ENCODE measurements around the gene RGS17.
"Not testable (repeated sequence)": the region's sequence is repeated elsewhere in the genome, so short reads cannot be mapped to it uniquely, and the experiment has no call there.

Gene RGS17

DNA sequence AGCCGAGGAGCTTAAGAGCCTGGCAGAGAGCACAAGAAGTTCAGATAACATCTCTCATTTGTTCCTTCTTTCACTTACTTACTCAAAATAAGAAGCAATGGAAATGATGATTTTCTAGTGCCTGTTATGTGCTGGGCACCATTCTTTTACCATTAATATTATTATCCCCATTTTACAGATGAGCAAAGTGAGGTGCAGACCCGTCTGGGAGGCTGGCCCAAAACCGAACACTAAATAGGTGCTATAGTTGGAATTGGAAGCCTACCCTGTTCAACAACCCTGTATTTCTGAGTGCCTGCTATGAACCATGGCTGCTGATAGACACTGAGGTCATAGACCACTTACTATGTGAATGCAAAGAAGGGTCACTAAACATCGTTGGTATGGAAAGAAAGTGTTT is 103.6 kb downstream of the RGS17 start:
- DNase-seq, result no peak

GRCh38 chr6:153024709-153025017 is 106.4 kb downstream of the RGS17 start:
- no peak for DNase-seq

DNA sequence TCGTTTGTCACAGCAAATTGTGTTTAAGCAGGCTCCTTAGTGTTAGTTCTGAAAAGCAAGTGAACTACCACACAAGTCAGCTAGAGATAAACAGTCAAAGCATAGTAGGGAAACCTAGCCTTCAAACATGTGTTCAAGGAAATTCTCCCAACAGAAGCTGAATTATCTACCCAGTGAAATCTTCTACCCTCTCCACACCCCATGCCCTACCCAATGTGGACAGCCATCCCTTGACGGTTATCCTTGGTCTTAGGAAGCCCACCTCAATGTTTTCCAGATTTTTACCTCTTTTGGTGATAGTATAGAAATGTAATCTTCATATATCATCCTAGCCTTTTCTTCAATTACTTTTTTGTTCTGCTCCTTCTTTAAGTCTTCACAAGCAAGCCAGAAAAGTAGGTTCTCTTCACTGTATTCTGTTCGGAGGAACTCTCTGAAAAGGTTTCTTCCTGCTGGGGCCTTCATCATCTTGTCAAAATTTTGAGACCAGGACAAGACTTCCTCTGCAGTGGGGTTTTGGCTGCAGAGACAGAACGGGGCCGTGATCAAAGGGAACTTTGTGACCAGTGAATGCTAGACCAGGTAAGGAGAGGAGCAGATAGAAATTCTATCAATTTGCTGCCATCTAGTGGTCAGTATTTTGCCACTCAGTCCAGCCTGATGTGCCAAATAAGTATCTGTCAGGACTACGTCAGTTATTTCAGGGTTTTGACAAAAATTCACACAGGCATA is 106.9 kb downstream of the RGS17 start:
- peak; percentile 58 for DNase-seq

DNA sequence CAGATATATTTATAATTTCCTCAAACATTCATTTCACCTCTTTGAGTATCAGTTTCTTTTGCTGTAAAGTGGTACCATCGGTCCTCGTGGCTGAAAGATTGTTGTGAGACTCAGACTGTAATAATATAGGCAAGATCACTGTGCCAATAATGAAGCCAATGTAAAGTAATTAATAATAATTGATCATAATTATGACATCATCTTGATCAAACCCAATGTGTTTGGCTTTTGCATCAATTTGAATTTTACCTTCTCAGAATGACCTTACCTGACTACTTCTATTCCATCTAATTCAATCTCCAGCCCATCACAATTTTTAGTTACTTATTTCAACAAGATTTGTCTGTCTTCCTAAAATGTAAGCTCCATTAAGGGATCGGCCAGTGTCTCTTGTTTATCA is 112.7 kb downstream of the RGS17 start:
- DNase-seq, result no peak

DNA sequence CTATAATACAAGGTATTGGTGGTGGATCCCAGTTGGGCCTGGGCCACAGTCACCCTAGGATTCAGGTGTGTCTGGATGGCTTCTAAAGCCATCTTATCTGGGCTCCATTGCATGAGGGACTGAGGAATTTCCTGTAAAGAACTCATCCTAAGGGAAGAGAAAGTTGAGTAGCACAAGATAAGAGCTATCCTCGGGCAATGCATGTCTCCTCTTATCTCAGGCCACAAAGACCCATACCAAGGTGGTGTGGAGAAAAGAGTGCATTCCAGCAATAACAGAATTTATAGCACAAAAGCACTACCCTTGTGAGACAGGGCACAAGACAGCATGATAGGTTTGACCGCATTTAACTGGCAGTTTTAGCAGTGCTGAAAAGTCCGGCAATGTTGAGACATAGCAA is 114.2 kb downstream of the RGS17 start:
- DNase-seq, result no peak

- no peak for DNase-seq
Observed at GRCh38 chr6:153015094-153015640, 115.9 kb downstream of the RGS17 start.

DNA sequence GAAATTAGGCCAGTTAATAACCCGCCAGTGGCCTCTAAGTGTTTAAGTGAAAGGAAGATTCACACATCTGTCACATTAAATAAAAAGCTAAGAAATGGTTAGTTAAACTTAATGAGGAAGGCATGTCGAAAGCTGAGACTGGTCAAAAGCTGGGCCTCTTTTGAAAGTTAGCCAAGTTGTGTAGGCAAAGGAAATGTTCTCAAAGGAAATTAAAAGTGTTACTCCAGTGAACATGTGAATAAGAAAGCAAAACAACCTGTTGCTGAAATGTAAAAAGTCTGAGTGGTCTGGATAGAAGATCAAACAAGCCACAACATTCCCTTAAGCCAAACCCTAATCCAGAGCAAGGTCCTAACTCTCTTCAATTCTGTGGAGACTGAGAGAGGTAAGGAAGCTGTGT is 117.6 kb downstream of the RGS17 start:
- no peak for DNase-seq

GRCh38 chr6:153012856-153013255 is 118.2 kb downstream of the RGS17 start:
- DNase-seq, result no peak

DNA sequence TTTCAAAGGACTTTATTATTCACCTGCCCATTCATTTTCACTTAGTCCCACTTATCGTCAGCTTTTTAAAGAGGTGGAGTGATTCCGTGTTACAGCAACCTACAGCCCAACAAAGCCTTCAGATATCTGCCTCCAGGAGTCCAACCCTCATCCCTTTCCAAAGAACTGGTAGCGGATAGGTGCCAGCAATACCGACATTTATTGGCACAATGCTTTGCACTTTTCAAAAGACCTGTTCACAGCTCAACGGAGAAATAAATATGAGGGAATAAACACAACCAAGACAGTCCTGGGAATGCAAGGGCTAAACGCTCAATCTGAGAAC is 127.8 kb downstream of the RGS17 start:
- peak; percentile 23 for DNase-seq

- peak; percentile 97 for DNase-seq
Observed at GRCh38 chr6:153002613-153003365, 128.3 kb downstream of the RGS17 start, which contains the start of gene MTRF1L. Gene MTRF1L, minus strand, starts transcription at chr6:153002709. Its CDS starts 24 bp downstream, at chr6:153002685.

GRCh38 chr6:153001767-153002612 is 129.1 kb downstream of the RGS17 start:
- no peak for DNase-seq

DNA sequence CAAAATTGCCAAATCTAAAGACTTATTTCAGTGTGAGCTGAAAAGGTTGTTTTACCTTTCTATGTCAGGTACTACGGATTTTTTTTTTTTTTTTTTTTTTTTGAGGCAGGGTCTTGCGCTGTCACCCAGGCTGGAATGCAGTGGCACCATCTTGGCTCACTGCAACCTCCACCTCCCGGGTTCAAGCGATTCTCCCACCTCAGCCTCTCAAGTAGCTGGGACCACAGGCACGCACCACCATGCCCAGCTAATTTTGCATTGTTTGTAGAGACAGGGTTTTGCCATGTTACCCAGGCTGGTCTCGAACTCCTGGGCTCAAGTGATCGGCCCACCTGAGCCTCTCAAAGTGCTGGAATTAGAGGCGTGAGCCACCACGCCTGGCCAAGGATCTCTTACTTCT is 130.3 kb downstream of the RGS17 start:
- not testable (repeated sequence) for DNase-seq

DNA sequence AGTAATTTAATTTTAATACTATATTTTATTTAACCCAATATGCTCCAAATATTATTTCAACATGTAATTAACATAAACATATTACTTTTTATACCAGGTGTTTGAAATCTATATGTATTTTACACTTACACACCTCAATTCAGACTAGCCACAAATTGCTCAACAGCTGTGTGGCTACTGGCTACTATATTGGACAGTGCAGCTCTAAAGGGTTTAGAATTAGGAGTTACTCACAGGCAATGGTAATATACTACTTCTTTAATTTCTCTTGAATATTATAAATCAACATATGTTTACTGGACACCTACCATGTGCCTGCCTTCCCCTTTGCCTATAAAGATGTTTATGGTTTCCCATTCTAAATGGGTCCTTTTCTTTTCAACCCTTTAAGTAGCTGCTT is 130.8 kb downstream of the RGS17 start:
- DNase-seq, result no peak

GRCh38 chr6:152999538-152999937 is 131.5 kb downstream of the RGS17 start:
- not testable (repeated sequence) for DNase-seq

- DNase-seq, result no peak
Observed at GRCh38 chr6:152993847-152994246, 137.2 kb downstream of the RGS17 start.

GRCh38 chr6:152993431-152993830 is 137.7 kb downstream of the RGS17 start:
- DNase-seq, result no peak

GRCh38 chr6:152986978-152987377 is 144.1 kb downstream of the RGS17 start:
- no peak for DNase-seq

- DNase-seq, result not testable (repeated sequence)
Observed at GRCh38 chr6:152985300-152985699, 145.8 kb downstream of the RGS17 start.

GRCh38 chr6:152984513-152984872 is 146.6 kb downstream of the RGS17 start:
- no peak for DNase-seq

DNA sequence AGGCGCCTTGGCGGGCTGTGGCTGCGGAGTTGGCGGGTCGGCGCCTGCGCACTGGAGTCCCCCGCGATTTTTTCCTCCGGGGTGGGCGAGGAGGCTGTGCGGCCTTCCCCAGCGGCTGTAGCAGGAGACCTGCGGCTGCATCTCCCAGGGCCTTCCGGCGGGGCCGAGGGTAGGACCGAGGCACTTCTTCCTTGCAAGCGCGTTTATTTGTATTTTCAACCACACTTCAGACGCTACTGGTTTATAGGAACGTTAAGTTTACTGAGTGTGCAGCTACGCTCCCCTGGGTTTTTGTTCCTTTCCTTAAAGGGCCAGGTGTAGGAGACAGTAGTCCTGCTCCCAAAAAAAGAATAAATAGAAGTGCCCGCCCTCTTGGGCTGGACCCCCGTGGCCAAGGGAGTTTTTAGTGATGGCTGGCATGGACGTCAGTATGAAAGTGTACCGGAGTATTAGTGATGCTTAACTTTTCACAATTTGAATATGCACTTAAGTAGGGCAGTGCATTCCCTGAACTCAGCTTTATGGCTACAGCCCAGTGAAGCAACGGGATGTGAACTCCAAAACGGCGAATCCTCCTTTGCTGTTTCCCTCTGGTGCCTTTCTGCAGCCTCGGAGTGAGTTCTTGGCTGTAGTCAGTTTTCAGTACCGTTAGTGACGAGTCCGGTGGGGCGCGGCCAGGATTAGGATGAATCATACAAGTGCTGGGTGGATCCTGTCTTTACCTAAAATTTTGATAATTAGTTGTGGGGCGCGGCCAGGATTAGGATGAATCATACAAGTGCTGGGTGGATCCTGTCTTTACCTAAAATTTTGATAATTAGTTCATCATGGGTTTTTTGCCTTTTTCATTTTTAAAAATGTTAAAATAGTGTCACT is 147.2 kb downstream of the RGS17 start:
- peak; percentile 97 for DNase-seq

DNA sequence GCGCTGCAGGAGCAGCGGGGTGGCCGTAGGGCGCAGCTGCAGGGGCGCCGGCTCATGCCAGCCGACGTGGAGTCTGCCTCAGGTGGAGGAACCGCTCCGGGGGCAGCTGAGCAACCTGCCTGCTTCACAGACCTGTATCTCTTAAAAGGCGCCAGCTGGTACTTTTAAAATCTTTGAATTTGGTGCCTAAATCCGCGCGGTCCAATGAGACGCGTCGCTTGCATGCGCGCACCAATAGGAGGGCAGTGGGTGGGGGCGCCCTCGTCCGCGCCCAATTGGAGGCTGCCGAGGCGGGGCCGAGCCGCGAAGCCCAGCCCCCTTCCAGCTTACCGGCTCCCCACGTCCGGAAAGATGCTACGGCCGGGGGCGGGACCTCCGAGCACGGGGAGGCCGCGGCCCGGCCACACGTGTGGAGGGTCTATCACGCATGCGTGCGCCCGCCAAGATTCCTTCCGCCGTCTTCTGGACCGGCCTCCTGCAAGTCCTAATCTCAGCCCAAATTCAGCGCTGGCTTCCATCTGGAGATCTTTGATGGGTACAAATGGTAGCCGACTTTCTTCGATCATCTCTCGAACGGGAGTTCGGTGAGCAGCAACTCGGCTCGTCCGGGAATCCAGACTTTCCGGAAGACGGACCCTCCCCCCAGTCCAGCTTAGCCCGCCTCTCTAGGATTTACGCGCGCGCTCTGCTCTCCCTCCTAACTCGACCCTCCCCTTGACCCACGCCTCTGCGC is 148.0 kb downstream of the RGS17 start, which contains the start of gene FBXO5:
TSS of gene FBXO5 (minus strand) at position 138 of the 733 bp plus-strand sequence. CDS start at position 56, 82 bp downstream.
- DNase-seq, result peak; percentile 98

Data from NCI-H1105 (cell line).